AG04449 (cell line): Measurements from ENCODE around the gene ZNF439.
A peak's percentile ranks its signal among the peaks of the same experiment; 100 is the strongest.
"Not testable (repeated sequence)": the region's sequence is repeated elsewhere in the genome, so short reads cannot be mapped to it uniquely, and the experiment has no call there.

Experiments
- CTCF ChIA-PET: fragments of 350-600 bp; formaldehyde crosslinking; extraction: SDS; loops from one replicate; lab custom pipeline; 2021; ENCODE audit warnings: antibody characterized with exemption; lab: Yijun Ruan, JAX
- POLR2A ChIA-PET: fragments of 400-600, 350-600 bp; formaldehyde crosslinking; extraction: SDS; loops from one replicate; lab custom pipeline; 2020; ENCODE audit warnings: antibody characterized with exemption, inconsistent platforms; lab: Yijun Ruan, JAX
- DNase-seq: peaks from one replicate; pipeline ENCODE4 v3.0.0-alpha.2; 2010; ENCODE audit warnings: low read depth, low spot score
- H3K4me3 ChIP-seq: 2 replicates; pipeline ENCODE4 v1.5.1; 2011; ENCODE audit warnings: low read depth, mild to moderate bottlenecking, control low read depth, low read length
- TF ChIP-seq, protein P1 (sequence below): IDR thresholded peaks from one replicate; pipeline ENCODE4 v1.5.1; 2011; ENCODE audit warnings: mild to moderate bottlenecking, moderate library complexity, low read length, control low read depth, inconsistent platforms; ENCODE audit not compliant: insufficient read depth; ENCODE audit errors: missing control alignments

Gene ZNF439

DNA sequence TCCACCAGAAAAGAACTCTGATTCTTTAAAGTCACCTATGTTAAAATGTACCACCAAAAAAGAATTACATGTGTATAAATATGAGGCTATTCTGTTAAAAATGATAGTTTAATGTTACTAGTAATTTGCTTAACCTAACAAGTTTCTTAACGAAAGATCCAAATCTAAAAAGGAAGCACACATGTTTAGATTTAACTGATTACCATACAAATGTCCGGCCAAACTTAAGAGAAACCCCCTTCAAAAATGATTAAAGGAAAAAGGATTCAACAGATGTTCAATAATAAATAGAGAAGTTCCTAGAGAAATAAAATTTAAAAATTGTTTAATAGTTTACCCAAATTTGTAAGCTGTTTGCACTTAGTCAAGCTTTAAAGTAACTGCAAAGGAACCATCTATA is 34.1 kb downstream of the ZNF439 start:
- ChIA-PET POLR2A (no interaction called here), CTCF (interaction anchor here (0.6 to 9.5 kb wide), 7 partner anchors 11 to 258 kb away, joined by 3 to 79 read pairs (median 5); partner anchors contain the start of gene ZNF20)
- TF ChIP-seq, protein P1, sequence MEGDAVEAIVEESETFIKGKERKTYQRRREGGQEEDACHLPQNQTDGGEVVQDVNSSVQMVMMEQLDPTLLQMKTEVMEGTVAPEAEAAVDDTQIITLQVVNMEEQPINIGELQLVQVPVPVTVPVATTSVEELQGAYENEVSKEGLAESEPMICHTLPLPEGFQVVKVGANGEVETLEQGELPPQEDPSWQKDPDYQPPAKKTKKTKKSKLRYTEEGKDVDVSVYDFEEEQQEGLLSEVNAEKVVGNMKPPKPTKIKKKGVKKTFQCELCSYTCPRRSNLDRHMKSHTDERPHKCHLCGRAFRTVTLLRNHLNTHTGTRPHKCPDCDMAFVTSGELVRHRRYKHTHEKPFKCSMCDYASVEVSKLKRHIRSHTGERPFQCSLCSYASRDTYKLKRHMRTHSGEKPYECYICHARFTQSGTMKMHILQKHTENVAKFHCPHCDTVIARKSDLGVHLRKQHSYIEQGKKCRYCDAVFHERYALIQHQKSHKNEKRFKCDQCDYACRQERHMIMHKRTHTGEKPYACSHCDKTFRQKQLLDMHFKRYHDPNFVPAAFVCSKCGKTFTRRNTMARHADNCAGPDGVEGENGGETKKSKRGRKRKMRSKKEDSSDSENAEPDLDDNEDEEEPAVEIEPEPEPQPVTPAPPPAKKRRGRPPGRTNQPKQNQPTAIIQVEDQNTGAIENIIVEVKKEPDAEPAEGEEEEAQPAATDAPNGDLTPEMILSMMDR, result no peak
- no peak for DNase-seq
- no peak overlapping the region for H3K4me3 ChIP-seq

DNA sequence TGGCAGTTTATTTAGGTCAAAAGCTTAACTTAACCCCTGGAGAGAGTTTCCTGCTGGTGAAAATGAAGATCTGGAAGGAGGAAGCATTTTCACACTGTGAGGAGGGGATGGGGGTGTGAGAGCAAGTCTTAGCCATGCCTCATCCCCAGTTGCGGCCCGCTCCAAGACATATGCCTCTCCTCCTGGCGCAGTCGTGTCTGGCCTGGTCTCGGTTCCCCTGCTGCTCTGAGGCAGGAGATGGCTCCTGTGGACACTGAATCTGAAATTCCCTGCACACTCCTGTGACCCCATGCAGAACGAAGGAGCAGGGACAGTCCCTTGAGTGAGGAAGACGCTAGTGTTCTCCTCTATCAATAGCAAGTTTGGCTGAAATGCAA is 38.7 kb downstream of the ZNF439 start:
- ChIA-PET CTCF (interaction anchor here (0.7 to 2.4 kb wide), 4 partner anchors 36 to 148 kb away, joined by 3 to 6 read pairs (median 4); no protein-coding TSS in a partner anchor), POLR2A (no interaction called here)
- TF ChIP-seq, protein P1, result no peak
- no peak for DNase-seq
- H3K4me3 ChIP-seq, result peak overlapping the region; percentile 86

DNA sequence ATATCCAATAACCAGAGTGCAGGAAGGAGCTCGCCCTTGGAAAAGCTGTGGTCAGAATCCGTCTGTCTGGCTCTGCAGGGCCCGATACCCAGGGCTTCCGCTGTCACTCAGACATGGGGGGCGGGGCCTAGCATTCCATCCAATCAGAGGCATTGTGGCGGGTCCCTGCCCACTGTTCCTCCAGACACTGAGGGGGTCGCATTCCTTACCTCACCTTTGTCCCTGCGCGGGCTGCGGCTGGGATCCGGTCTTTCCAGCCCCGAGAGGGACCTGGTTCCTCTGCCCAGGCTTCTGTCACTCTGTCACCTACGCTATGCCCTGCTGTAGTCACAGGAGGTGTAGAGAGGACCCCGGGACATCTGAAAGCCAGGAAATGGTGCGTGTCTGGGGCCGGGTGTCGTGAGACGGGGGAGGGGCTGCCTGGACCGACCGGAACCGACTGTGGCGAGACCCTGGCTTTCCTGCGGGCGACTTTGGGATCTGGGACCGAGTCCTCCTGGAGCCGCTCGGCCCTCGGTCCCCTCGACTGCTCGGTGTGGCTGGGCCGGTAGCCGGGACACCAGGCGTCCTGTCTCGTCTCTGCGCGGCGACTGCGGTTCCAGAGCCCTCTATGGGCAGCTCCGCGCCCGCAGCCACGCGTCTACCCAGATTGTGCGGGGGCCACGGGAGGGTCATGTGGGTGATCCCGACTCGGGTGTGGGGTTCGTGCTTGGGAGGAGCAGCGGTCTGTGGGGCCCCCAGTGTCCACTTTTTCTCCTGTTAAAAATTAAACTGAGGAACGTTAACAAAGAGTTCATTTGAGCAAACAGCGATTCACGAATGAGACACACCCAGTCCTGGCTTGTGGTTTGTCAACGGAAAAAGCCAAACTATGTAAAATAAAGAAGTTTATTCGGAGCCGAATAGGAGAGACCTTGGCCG is 39.3 kb downstream of the ZNF439 start, which contains the start of gene ZNF69:
ZNF69 (plus strand) TSS at position 172 of the 921 bp plus-strand sequence; CDS start at position 314, 142 bp downstream.
- H3K4me3 ChIP-seq, result peak within 1 kb of the TSS; percentile 86
- TF ChIP-seq, protein P1, result peak; percentile 38
- ChIA-PET POLR2A (no interaction called here), CTCF (interaction anchor here (0.7 to 2.4 kb wide), 4 partner anchors 36 to 148 kb away, joined by 3 to 6 read pairs (median 4); no protein-coding TSS in a partner anchor)
- no peak for DNase-seq

DNA sequence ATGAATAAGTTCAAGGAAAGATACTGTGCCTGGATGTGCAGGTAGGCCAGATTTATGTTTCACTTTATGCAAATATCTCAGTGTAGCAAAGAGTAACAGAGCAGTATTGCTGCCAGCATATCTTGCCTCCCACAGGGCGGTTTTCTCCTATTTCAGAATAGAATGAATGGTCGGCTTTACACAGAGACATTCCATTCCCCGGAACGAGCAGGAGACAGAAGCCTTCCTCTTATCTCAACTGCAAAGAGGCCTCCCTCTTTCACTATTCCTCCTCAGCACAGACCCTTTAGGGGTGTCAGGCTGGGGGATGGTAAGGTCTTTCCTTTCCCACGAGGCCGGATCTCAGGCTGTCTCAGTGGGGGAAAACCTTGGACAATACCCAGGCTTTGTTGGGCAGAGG is 41.4 kb downstream of the ZNF439 start:
- H3K4me3 ChIP-seq, CTCF ChIA-PET, DNase-seq, POLR2A ChIA-PET: not testable (repeated sequence)

DNA sequence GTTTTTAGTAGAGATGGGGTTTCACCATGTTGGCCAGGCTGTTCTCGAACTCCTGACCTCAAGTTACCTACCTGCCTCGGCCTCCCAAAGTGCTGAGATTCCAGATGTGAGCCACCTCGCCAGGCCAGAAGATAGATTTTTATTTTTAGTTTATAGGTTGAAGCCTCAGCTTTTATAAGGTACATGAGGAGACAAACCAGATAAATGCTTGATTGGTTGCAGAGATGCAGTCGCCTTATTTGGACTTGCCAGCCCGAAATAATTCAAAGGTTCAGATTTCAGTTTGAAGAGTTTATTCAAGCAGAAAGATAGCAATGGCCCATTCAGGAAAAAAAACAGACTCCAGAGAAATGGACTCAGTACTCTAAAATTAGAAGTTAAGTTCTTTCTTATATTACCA is 42.1 kb downstream of the ZNF439 start:
- TF ChIP-seq, protein P1, result no peak
- ChIA-PET CTCF (interaction anchor here (1.3 to 2.7 kb wide), 2 partner anchors 33 to 98 kb away, joined by 3 to 13 read pairs; no protein-coding TSS in a partner anchor), POLR2A (no interaction called here)
- DNase-seq, result no peak
- no peak overlapping the region for H3K4me3 ChIP-seq

DNA sequence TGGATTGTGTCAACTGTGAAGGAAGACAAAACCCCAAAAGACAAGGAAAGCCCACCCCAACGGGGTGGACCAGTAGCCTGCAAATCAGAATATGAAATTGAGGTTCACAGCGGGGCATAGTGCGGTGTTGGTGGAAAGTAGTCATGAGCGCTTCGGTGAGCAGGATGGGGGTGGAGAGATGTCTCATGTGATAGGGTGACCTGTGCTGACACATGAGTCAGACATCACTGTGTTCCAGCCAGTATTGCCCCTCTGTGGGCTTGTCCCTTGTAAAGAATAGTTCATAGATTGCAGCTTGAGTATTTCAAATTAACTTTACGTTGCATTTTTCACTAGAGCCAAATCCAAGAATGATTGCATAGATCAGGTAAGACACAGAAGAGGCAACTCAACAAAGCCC is 46.3 kb downstream of the ZNF439 start:
- DNase-seq, result no peak
- POLR2A ChIA-PET, result no interaction called here
- CTCF ChIA-PET, result no interaction called here
- TF ChIP-seq, protein P1, result no peak
- H3K4me3 ChIP-seq, result no peak overlapping the region
